Endometrium (tissue), 2 donors: Measurements from ENCODE around the gene RIF1.

Source experiments
- FAIRE-seq: peaks from 2 replicates; lab custom pipeline; 2012; peaks lifted over from hg19 to GRCh38; lab: Jason Lieb, UNC
- donor health status: control.
- donor health status: control.

RIF1 gene

GRCh38 chr2:151520976-151521375 is 111.3 kb downstream of the RIF1 start:
- no peak for FAIRE-seq

- no peak for FAIRE-seq
Measured at GRCh38 chr2:151522556-151522955, 112.9 kb downstream of the RIF1 start.

GRCh38 chr2:151523850-151524249 is 114.1 kb downstream of the RIF1 start:
- FAIRE-seq: no peak

GRCh38 chr2:151525821-151526373 is 116.2 kb downstream of the RIF1 start:
- no peak for FAIRE-seq

GRCh38 chr2:151526572-151527090 is 116.9 kb downstream of the RIF1 start:
- no peak for FAIRE-seq
